ENCODE data around the gene SLC7A10. TPM values are rescaled to one million over a fixed set of nuclear protein-coding genes. Genes with fewer than 3 reads are reported as not detected.

The SLC7A10 gene
- total RNA-seq, 1 donor from 2014 or later, result not detected

- no peak overlapping the region for H3K4me3 Mint-ChIP-seq (ENCODE audit: unreplicated experiment)
- H3K36me3 Mint-ChIP-seq (ENCODE audit: unreplicated experiment), result no peaks in the 10 kb centered on the region
- no peak overlapping the region for H3K27ac Mint-ChIP-seq (ENCODE audit: unreplicated experiment)
- no peak for TF ChIP-seq CTCF (IDR thresholded peaks at IDR 0.05)
- no peak for DNase-seq (ENCODE audit: extremely low spot score, unreplicated experiment)
- H3K9me3 Mint-ChIP-seq (ENCODE audit: unreplicated experiment), result no peaks in the 10 kb centered on the region
- H3K4me1 Mint-ChIP-seq (ENCODE audit: unreplicated experiment), result no peaks in the 10 kb centered on the region
- H3K27me3 Mint-ChIP-seq (ENCODE audit: unreplicated experiment), result no peaks in the 10 kb centered on the region
Observed at GRCh38 chr19:33266974-33267484, 41.4 kb upstream of the SLC7A10 start.

- Mint-ChIP-seq H3K27ac (ENCODE audit: unreplicated experiment) (no peak overlapping the region), H3K4me3 (ENCODE audit: unreplicated experiment) (no peak overlapping the region), H3K27me3 (ENCODE audit: unreplicated experiment) (no peaks in the 10 kb centered on the region), H3K36me3 (ENCODE audit: unreplicated experiment) (no peaks in the 10 kb centered on the region), H3K9me3 (ENCODE audit: unreplicated experiment) (no peaks in the 10 kb centered on the region), H3K4me1 (ENCODE audit: unreplicated experiment) (no peaks in the 10 kb centered on the region)
- no peak for DNase-seq (ENCODE audit: extremely low spot score, unreplicated experiment)
- TF ChIP-seq CTCF (IDR thresholded peaks at IDR 0.05), result no peak
Observed at GRCh38 chr19:33264881-33265445, 39.3 kb upstream of the SLC7A10 start.

GRCh38 chr19:33263325-33264023 is 37.8 kb upstream of the SLC7A10 start:
- H3K4me3 Mint-ChIP-seq (ENCODE audit: unreplicated experiment), result no peak overlapping the region
- H3K27me3 Mint-ChIP-seq (ENCODE audit: unreplicated experiment), result no peaks in the 10 kb centered on the region
- no peak overlapping the region for H3K27ac Mint-ChIP-seq (ENCODE audit: unreplicated experiment)
- no peak for TF ChIP-seq CTCF (IDR thresholded peaks at IDR 0.05)
- no peak for DNase-seq (ENCODE audit: extremely low spot score, unreplicated experiment)
- no peaks in the 10 kb centered on the region for H3K36me3 Mint-ChIP-seq (ENCODE audit: unreplicated experiment)
- H3K9me3 Mint-ChIP-seq (ENCODE audit: unreplicated experiment), result no peaks in the 10 kb centered on the region
- no peaks in the 10 kb centered on the region for H3K4me1 Mint-ChIP-seq (ENCODE audit: unreplicated experiment)

- Mint-ChIP-seq H3K27ac (ENCODE audit: unreplicated experiment) (no peak overlapping the region), H3K4me1 (ENCODE audit: unreplicated experiment) (no peaks in the 10 kb centered on the region)
Observed at GRCh38 chr19:33261511-33262189, 36.0 kb upstream of the SLC7A10 start.

More at GRCh38 chr19:33261511-33262189, 36.0 kb upstream of the SLC7A10 start:
- Mint-ChIP-seq H3K9me3 (ENCODE audit: unreplicated experiment) (no peaks in the 10 kb centered on the region), H3K36me3 (ENCODE audit: unreplicated experiment) (no peaks in the 10 kb centered on the region), H3K27me3 (ENCODE audit: unreplicated experiment) (no peaks in the 10 kb centered on the region), H3K4me3 (ENCODE audit: unreplicated experiment) (no peak overlapping the region)
- no peak for DNase-seq (ENCODE audit: extremely low spot score, unreplicated experiment)
- no peak for TF ChIP-seq CTCF (IDR thresholded peaks at IDR 0.05)

Data from osteocyte (in vitro differentiated cells).